ENCODE measurements around the gene AGAP2.

AGAP2 gene

GRCh38 chr12:57733928-57734327 lies 4.6 kb downstream of the AGAP2 start:
- in situ Hi-C loops (cut with MboI; ENCODE audit: low sequenced_read_pairs, unreplicated experiment), result no loop called here
- DNase-seq (ENCODE audit: low spot score), result no peak
- no peak for TF ChIP-seq CTCF (IDR thresholded peaks at IDR 0.05; ENCODE audit: borderline replicate concordance, control extremely low read depth, extremely low read depth, insufficient read depth, missing control alignments)

DNA sequence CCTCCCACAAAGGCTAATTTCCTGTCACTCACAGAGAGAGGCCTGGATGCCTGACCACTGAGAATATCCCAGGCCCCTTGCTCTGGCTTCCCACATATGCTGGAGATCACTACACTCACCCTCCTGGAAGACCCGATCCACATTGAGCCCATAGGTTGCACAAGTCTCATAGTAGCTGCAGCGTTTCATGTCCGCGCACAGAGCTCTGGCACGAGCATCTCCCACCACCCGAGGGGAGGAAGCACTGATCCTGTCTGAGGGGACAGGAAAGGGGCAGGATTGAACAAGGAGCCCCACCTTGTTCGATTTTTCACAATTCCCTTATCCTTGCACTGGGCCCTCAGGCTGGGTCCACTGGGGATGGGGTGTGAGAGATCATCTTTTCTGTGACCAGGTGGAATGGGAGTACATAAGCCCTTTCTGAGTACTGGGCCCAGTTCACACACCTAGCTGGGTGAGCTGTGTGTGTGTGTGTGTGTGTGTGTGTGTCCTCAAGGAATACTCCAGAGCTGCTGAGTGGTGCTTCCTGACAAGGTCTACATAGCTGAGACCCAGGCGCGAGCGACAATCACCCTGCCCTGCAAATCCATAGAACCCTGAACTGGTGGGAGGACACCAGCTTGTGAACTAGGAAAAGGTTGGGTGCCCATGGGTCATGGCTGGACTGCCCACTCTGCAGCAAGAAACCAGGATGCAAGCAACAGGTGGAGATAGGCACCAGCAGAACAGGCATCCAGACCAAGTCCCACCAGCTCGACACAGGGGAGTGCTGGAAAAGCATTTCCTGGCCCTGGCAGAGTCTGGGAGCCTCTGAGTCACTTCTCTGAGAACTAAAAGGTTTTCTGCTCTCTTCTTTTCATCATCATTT lies 5.6 kb downstream of the AGAP2 start:
- in situ Hi-C loops (cut with MboI; ENCODE audit: low sequenced_read_pairs, unreplicated experiment), result no loop called here
- no peak for TF ChIP-seq CTCF (IDR thresholded peaks at IDR 0.05; ENCODE audit: borderline replicate concordance, control extremely low read depth, extremely low read depth, insufficient read depth, missing control alignments)

DNA sequence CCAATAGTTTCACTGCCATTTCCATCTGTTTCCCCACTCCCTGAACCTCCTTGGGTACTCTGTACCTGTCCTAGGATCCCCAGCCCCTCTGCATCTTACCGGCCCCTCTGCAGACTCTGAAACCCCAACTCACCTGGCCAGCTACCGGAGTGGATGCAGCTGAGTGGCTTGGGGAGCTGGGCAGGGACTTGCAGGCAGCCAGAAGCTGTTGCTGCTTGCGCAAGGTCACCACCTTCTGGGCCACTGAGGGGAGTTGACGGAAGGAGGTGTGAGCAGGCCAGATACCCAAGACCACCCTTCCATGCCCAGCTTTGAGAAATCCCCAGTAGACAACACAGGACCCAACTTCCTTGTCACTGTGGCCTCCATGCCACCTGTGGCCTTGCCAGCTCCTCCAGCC lies 6.3 kb downstream of the AGAP2 start:
- in situ Hi-C loops (cut with MboI; ENCODE audit: low sequenced_read_pairs, unreplicated experiment), result no loop called here
- no peak for DNase-seq (ENCODE audit: low spot score)
- TF ChIP-seq CTCF (IDR thresholded peaks at IDR 0.05; ENCODE audit: borderline replicate concordance, control extremely low read depth, extremely low read depth, insufficient read depth, missing control alignments), result no peak

More for the DNA sequence above, 5.6 kb downstream of the AGAP2 start:
- DNase-seq (ENCODE audit: low spot score), result no peak

GRCh38 chr12:57731411-57732080 lies 7.0 kb downstream of the AGAP2 start:
- TF ChIP-seq CTCF (IDR thresholded peaks at IDR 0.05; ENCODE audit: borderline replicate concordance, control extremely low read depth, extremely low read depth, insufficient read depth, missing control alignments), result no peak
- in situ Hi-C loops (cut with MboI; ENCODE audit: low sequenced_read_pairs, unreplicated experiment), result no loop called here
- DNase-seq (ENCODE audit: low spot score), result no peak

GRCh38 chr12:57730336-57731067 lies 8.0 kb downstream of the AGAP2 start:
- no peak for TF ChIP-seq CTCF (IDR thresholded peaks at IDR 0.05; ENCODE audit: borderline replicate concordance, control extremely low read depth, extremely low read depth, insufficient read depth, missing control alignments)
- no peak for DNase-seq (ENCODE audit: low spot score)
- in situ Hi-C loops (cut with MboI; ENCODE audit: low sequenced_read_pairs, unreplicated experiment), result no loop called here

DNA sequence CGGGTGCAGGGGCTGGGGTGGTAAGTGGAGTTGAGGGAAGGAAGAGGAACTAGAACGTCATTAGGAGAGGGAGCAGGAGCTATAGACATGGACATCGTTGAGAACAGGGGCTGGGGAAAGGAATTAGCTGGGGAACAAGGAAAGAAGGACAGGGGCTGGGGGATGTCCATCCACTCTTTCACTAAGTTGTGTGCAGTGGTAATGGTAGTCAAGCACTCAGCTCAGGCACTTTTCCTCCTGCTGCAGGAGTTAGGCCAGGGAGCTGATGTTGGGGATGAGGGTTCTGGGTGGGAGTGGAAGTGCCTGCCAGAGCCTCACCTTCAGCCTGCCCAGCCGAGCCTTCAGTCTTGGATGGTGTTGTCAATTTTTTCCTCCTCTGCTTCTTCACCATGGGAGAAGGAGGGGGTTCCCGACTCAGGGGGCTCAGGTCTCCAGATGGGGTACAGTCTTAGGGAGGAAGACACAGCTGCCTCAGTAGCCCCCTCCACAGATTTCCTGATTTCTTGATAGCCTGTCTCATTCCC lies 9.2 kb downstream of the AGAP2 start:
- no peak for DNase-seq (ENCODE audit: low spot score)
- in situ Hi-C loops (cut with MboI; ENCODE audit: low sequenced_read_pairs, unreplicated experiment), result no loop called here
- no peak for TF ChIP-seq CTCF (IDR thresholded peaks at IDR 0.05; ENCODE audit: borderline replicate concordance, control extremely low read depth, extremely low read depth, insufficient read depth, missing control alignments)

All from GM13976 (cell line).